Measurements from ENCODE around the gene DLG2. TPM values are rescaled to one million over a fixed set of nuclear protein-coding genes. Genes with fewer than 3 reads are reported as not detected.
"Not testable (repeated sequence)": the region's sequence is repeated elsewhere in the genome, so short reads cannot be mapped to it uniquely, and the experiment has no call there.

DLG2 gene
- total RNA-seq, 2 experiments from 2014 or later, result 6.9 to 8.2 TPM

GRCh38 chr11:83449338-83449913 is 2177.7 kb downstream of the DLG2 start:
- CTCF ChIA-PET (ENCODE audit: unreplicated experiment), result no interaction called here
- no peaks in the 10 kb centered on the region for H3K4me1 ChIP-seq (ENCODE audit: insufficient read depth, low read length, poor library complexity, severe bottlenecking)
- no peak for DNase-seq (ENCODE audit: low spot score)
- no peaks in the 10 kb centered on the region for H3K36me3 ChIP-seq (ENCODE audit: insufficient read depth, low read length)
- POLR2A ChIA-PET, result no interaction called here
- H3K79me2 ChIP-seq (ENCODE audit: insufficient read depth, low read depth, low read length), result no peaks in the 10 kb centered on the region
- no peaks in the 10 kb centered on the region for H3K9me3 ChIP-seq (ENCODE audit: low read length)
- TF ChIP-seq CTCF (conservative IDR thresholded peaks at IDR 0.05; ENCODE audit: low read length), result no peak
- TF ChIP-seq EZH2phosphoT487 (IDR thresholded peaks at IDR 0.05; ENCODE audit: borderline replicate concordance, low read depth, low read length), result no peak
- H3K4me2 ChIP-seq (ENCODE audit: low read length), result no peak overlapping the region
- no peaks in the 10 kb centered on the region for H4K20me1 ChIP-seq (ENCODE audit: insufficient read depth, low read length)
- H3K9me2 ChIP-seq (ENCODE audit: insufficient read depth, low read length), result no peaks in the 10 kb centered on the region
- no peak overlapping the region for H3K27ac ChIP-seq (ENCODE audit: low read depth, low read length, poor library complexity, severe bottlenecking)
- BruUV-seq (replicated peaks), result no TSS peak
- no peak overlapping the region for H3K4me3 ChIP-seq (ENCODE audit: low read depth, low read length, poor library complexity, severe bottlenecking)
- intact Hi-C loops (cut with micrococcal nuclease; ENCODE audit: unreplicated experiment), result no loop called here
- no peak overlapping the region for H2AFZ ChIP-seq (ENCODE audit: low read length)

- no peaks in the 10 kb centered on the region for H3K9me2 ChIP-seq (ENCODE audit: insufficient read depth, low read length)
- CTCF ChIA-PET (ENCODE audit: unreplicated experiment), result no interaction called here
These were observed 2178.5 kb downstream of the DLG2 start for GRCh38 chr11:83448686-83449085.

GRCh38 chr11:83443880-83444279 is 2183.3 kb downstream of the DLG2 start:
- POLR2A ChIA-PET; H3K27ac ChIP-seq (ENCODE audit: low read depth, low read length, poor library complexity, severe bottlenecking); H3K4me3 ChIP-seq (ENCODE audit: low read depth, low read length, poor library complexity, severe bottlenecking); BruUV-seq (replicated peaks); intact Hi-C loops (cut with micrococcal nuclease; ENCODE audit: unreplicated experiment); H3K4me1 ChIP-seq (ENCODE audit: insufficient read depth, low read length, poor library complexity, severe bottlenecking); H3K9me2 ChIP-seq (ENCODE audit: insufficient read depth, low read length); H3K4me2 ChIP-seq (ENCODE audit: low read length); H3K36me3 ChIP-seq (ENCODE audit: insufficient read depth, low read length); H3K9me3 ChIP-seq (ENCODE audit: low read length); H3K79me2 ChIP-seq (ENCODE audit: insufficient read depth, low read depth, low read length); H4K20me1 ChIP-seq (ENCODE audit: insufficient read depth, low read length); H2AFZ ChIP-seq (ENCODE audit: low read length); CTCF ChIA-PET (ENCODE audit: unreplicated experiment); DNase-seq (ENCODE audit: low spot score): not testable (repeated sequence)

More at GRCh38 chr11:83448686-83449085, 2178.5 kb downstream of the DLG2 start:
- Histone ChIP-seq H3K79me2 (ENCODE audit: insufficient read depth, low read depth, low read length) (no peaks in the 10 kb centered on the region), H2AFZ (ENCODE audit: low read length) (no peak overlapping the region), H4K20me1 (ENCODE audit: insufficient read depth, low read length) (no peaks in the 10 kb centered on the region), H3K36me3 (ENCODE audit: insufficient read depth, low read length) (no peaks in the 10 kb centered on the region), H3K4me1 (ENCODE audit: insufficient read depth, low read length, poor library complexity, severe bottlenecking) (no peaks in the 10 kb centered on the region), H3K27ac (ENCODE audit: low read depth, low read length, poor library complexity, severe bottlenecking) (no peak overlapping the region), H3K4me3 (ENCODE audit: low read depth, low read length, poor library complexity, severe bottlenecking) (no peak overlapping the region), H3K4me2 (ENCODE audit: low read length) (no peak overlapping the region), H3K9me3 (ENCODE audit: low read length) (no peaks in the 10 kb centered on the region)
- TF ChIP-seq EZH2phosphoT487 (IDR thresholded peaks at IDR 0.05; ENCODE audit: borderline replicate concordance, low read depth, low read length) (no peak), CTCF (conservative IDR thresholded peaks at IDR 0.05; ENCODE audit: low read length) (no peak)
- no peak for DNase-seq (ENCODE audit: low spot score)
- intact Hi-C loops (cut with micrococcal nuclease; ENCODE audit: unreplicated experiment), result no loop called here
- BruUV-seq (replicated peaks), result no TSS peak
- POLR2A ChIA-PET, result no interaction called here
